HEK293 (cell line): ENCODE measurements around the gene RARS1.

ENCODE experiments used
- CTCF ChIA-PET: fragments of 350-600 bp; formaldehyde crosslinking; extraction: SDS; loops from one replicate; lab custom pipeline; 2021; ENCODE audit warnings: antibody characterized with exemption; lab: Yijun Ruan, JAX
- POLR2A ChIA-PET: fragments of 300-600 bp; formaldehyde crosslinking; extraction: SDS; loops from one replicate; lab custom pipeline; 2020; ENCODE audit warnings: antibody characterized with exemption, inconsistent platforms; lab: Yijun Ruan, JAX
- H3K27ac ChIP-seq: fragments of 200-500 bp; sonication (Bioruptor generic); 2 replicates; pipeline ENCODE4 v1.5.1; 2014; ENCODE audit warnings: low read depth, low read length, control low read depth, inconsistent platforms; ENCODE audit errors: extremely low read depth
- H3K36me3 ChIP-seq, 2 experiments: fragments of 200-500 bp in 1 of 2; sonication (Bioruptor generic) in 1 of 2; 1 replicate in 1 of 2; 2 replicates in 1 of 2; pipeline ENCODE4 v1.5.1; 2014 to 2017; ENCODE audit warnings: inconsistent platforms in 2 of 2, low read length in 2 of 2; ENCODE audit not compliant: control insufficient read depth in 2 of 2, insufficient read depth in 1 of 2
- H3K4me1 ChIP-seq: fragments of 200-500 bp; sonication (Bioruptor generic); 2 replicates; pipeline ENCODE4 v1.5.1; 2014; ENCODE audit warnings: mild to moderate bottlenecking, low read length, inconsistent platforms; ENCODE audit not compliant: control insufficient read depth, insufficient read depth
- H3K4me3 ChIP-seq: 2 replicates; pipeline ENCODE4 v1.5.1; 2011; ENCODE audit warnings: low read depth, mild to moderate bottlenecking, control low read depth, low read length, moderate library complexity
- H3K9me3 ChIP-seq: fragments of 200-500 bp; sonication (Bioruptor generic); 2 replicates; pipeline ENCODE4 v1.5.1; 2014; ENCODE audit warnings: low read depth, low read length, inconsistent platforms; ENCODE audit not compliant: control insufficient read depth, insufficient read depth
- KLF1 ChIP-seq: fragments of 450-650 bp; formaldehyde crosslinking; IDR thresholded peaks from 2 replicates; pipeline ENCODE4 v1.5.1; 2016; ENCODE audit warnings: missing biosample characterization, missing genetic modification characterization
- KLF7 ChIP-seq: fragments of 450-650 bp; formaldehyde crosslinking; IDR thresholded peaks from 2 replicates; pipeline ENCODE4 v1.5.1; 2016; ENCODE audit warnings: missing biosample characterization, missing genetic modification characterization, borderline replicate concordance
- MZF1 ChIP-seq: fragments of 450-650 bp; formaldehyde crosslinking; IDR thresholded peaks from 2 replicates; pipeline ENCODE4 v1.5.1; 2017; ENCODE audit warnings: missing biosample characterization, missing genetic modification characterization, borderline replicate concordance
- PRDM10 ChIP-seq: fragments of 450-650 bp; formaldehyde crosslinking; IDR thresholded peaks from 2 replicates; pipeline ENCODE4 v1.5.1; 2016; ENCODE audit warnings: missing biosample characterization, missing genetic modification characterization
- TCF7L2 ChIP-seq: IDR thresholded peaks from 2 replicates; pipeline ENCODE4 v1.6.1; 2011; ENCODE audit warnings: low read depth, mild to moderate bottlenecking, inconsistent platforms, low read length, moderate library complexity, borderline replicate concordance
- ZBTB10 ChIP-seq: fragments of 450-650 bp; formaldehyde crosslinking; IDR thresholded peaks from 2 replicates; pipeline ENCODE4 v1.5.1; 2016; ENCODE audit warnings: missing biosample characterization, missing genetic modification characterization
- ZFP69B ChIP-seq: fragments of 450-650 bp; formaldehyde crosslinking; IDR thresholded peaks from 2 replicates; pipeline ENCODE4 v1.5.1; 2016; ENCODE audit warnings: missing biosample characterization, missing genetic modification characterization
- ZNF146 ChIP-seq: fragments of 450-650 bp; formaldehyde crosslinking; IDR thresholded peaks from 2 replicates; pipeline ENCODE4 v1.5.1; 2016; ENCODE audit warnings: missing biosample characterization, missing genetic modification characterization
- ZNF18 ChIP-seq: fragments of 450-650 bp; formaldehyde crosslinking; IDR thresholded peaks from 2 replicates; pipeline ENCODE4 v1.5.1; 2016; ENCODE audit warnings: missing biosample characterization, missing genetic modification characterization
- ZNF202 ChIP-seq: fragments of 450-650 bp; formaldehyde crosslinking; IDR thresholded peaks from 2 replicates; pipeline ENCODE4 v1.5.1; 2016; ENCODE audit warnings: missing biosample characterization, missing genetic modification characterization, borderline replicate concordance
- ZNF214 ChIP-seq: fragments of 450-650 bp; formaldehyde crosslinking; IDR thresholded peaks from 2 replicates; pipeline ENCODE4 v1.5.1; 2017; ENCODE audit warnings: missing biosample characterization, mild to moderate bottlenecking, missing genetic modification characterization, borderline replicate concordance
- ZNF239 ChIP-seq: fragments of 450-650 bp; formaldehyde crosslinking; IDR thresholded peaks from 2 replicates; pipeline ENCODE4 v1.5.1; 2016; ENCODE audit warnings: missing biosample characterization, missing genetic modification characterization
- ZNF274 ChIP-seq, 2 experiments: fragments of 200-500 bp in 1 of 2; fragments of 450-650 bp in 1 of 2; sonication (Bioruptor generic) in 1 of 2; formaldehyde crosslinking in 1 of 2; IDR thresholded peaks; 2 replicates each; pipeline versions ENCODE4 v1.5.1 to v1.6.1; 2014 to 2016; ENCODE audit warnings: borderline replicate concordance in 1 of 2, inconsistent platforms in 1 of 2, low read length in 1 of 2, missing biosample characterization in 1 of 2, missing genetic modification characterization in 1 of 2
- ZNF302 ChIP-seq: fragments of 450-650 bp; formaldehyde crosslinking; IDR thresholded peaks from 2 replicates; pipeline ENCODE4 v1.5.1; 2016; ENCODE audit warnings: missing biosample characterization, missing genetic modification characterization, low read depth
- ZNF404 ChIP-seq: fragments of 450-650 bp; formaldehyde crosslinking; IDR thresholded peaks from 2 replicates; pipeline ENCODE4 v1.5.1; 2017; ENCODE audit warnings: missing biosample characterization, missing genetic modification characterization
- ZNF518A ChIP-seq: fragments of 450-650 bp; formaldehyde crosslinking; conservative IDR thresholded peaks from 2 replicates; pipeline ENCODE4 v1.5.1; 2016; ENCODE audit warnings: low read depth, missing biosample characterization, missing genetic modification characterization
- ZNF548 ChIP-seq: fragments of 450-650 bp; formaldehyde crosslinking; IDR thresholded peaks from 2 replicates; pipeline ENCODE4 v1.5.1; 2016; ENCODE audit warnings: missing biosample characterization, missing genetic modification characterization
- ZNF621 ChIP-seq: fragments of 450-650 bp; formaldehyde crosslinking; IDR thresholded peaks from 2 replicates; pipeline ENCODE4 v1.5.1; 2017; ENCODE audit warnings: missing biosample characterization, missing genetic modification characterization
- ZNF639 ChIP-seq: fragments of 450-650 bp; formaldehyde crosslinking; IDR thresholded peaks from 2 replicates; pipeline ENCODE4 v1.5.1; 2016; ENCODE audit warnings: missing biosample characterization, missing genetic modification characterization
- ZNF837 ChIP-seq: fragments of 450-650 bp; formaldehyde crosslinking; IDR thresholded peaks from 2 replicates; pipeline ENCODE4 v1.5.1; 2016; ENCODE audit warnings: missing biosample characterization, missing genetic modification characterization
- ZSCAN30 ChIP-seq: fragments of 450-650 bp; IDR thresholded peaks from 2 replicates; pipeline ENCODE4 v1.5.1; 2018; ENCODE audit warnings: missing biosample characterization, mild to moderate bottlenecking, missing genetic modification characterization, moderate library complexity

The RARS1 gene

GRCh38 chr5:168443950-168444700 is 42.1 kb upstream of the RARS1 start (continued):
- no peak for TF ChIP-seq ZNF639
- TF ChIP-seq ZNF18 (tag by site-specific recombination): no peak
- TF ChIP-seq ZBTB10 (tag by site-specific recombination): no peak
- no peak for TF ChIP-seq ZNF548 (tag by site-specific recombination)
- no peak for TF ChIP-seq ZNF621
- no peak for TF ChIP-seq ZNF404 (tag by site-specific recombination)
- TF ChIP-seq ZNF214 (tag by site-specific recombination): no peak
- no peak for TF ChIP-seq ZNF518A
- TF ChIP-seq ZNF274 (IDR thresholded peaks at IDR 0.05; ENCODE audit: low read length): no peak
- TF ChIP-seq ZNF274 (tag by site-specific recombination; IDR thresholded peaks at IDR 0.05; ENCODE audit: borderline replicate concordance): no peak
- TF ChIP-seq KLF1: no peak

- ChIA-PET CTCF (no interaction called here), POLR2A (no interaction called here)
- H3K36me3 ChIP-seq: peaks cover 6 to 16% of the 10 kb centered on the region in 2 experiments; a peak in 2 of 3 replicates
- H3K27ac ChIP-seq: no peak overlapping the region
- no peaks in the 10 kb centered on the region for H3K4me1 ChIP-seq
- H3K9me3 ChIP-seq: no peaks in the 10 kb centered on the region
- H3K4me3 ChIP-seq: no peak overlapping the region
- TF ChIP-seq ZNF202 (tag by site-specific recombination) (no peak), PRDM10 (tag by site-specific recombination) (no peak), TCF7L2 (no peak), KLF7 (tag by site-specific recombination) (no peak), ZNF837 (tag by site-specific recombination) (no peak), ZNF146 (tag by site-specific recombination) (no peak), MZF1 (no peak), ZNF404 (tag by site-specific recombination) (no peak), ZFP69B (tag by site-specific recombination) (no peak), ZSCAN30 (no peak), ZNF302 (no peak), ZNF239 (no peak)
Observed at GRCh38 chr5:168446983-168447619, 39.2 kb upstream of the RARS1 start.
